Amniotic stem cell (primary cell): ENCODE results near the gene RHBDL1.

Source experiments
- DNase-seq: peaks from one replicate; lab custom pipeline; 2025; lab: John Stamatoyannopoulos, UW

RHBDL1 gene

DNA sequence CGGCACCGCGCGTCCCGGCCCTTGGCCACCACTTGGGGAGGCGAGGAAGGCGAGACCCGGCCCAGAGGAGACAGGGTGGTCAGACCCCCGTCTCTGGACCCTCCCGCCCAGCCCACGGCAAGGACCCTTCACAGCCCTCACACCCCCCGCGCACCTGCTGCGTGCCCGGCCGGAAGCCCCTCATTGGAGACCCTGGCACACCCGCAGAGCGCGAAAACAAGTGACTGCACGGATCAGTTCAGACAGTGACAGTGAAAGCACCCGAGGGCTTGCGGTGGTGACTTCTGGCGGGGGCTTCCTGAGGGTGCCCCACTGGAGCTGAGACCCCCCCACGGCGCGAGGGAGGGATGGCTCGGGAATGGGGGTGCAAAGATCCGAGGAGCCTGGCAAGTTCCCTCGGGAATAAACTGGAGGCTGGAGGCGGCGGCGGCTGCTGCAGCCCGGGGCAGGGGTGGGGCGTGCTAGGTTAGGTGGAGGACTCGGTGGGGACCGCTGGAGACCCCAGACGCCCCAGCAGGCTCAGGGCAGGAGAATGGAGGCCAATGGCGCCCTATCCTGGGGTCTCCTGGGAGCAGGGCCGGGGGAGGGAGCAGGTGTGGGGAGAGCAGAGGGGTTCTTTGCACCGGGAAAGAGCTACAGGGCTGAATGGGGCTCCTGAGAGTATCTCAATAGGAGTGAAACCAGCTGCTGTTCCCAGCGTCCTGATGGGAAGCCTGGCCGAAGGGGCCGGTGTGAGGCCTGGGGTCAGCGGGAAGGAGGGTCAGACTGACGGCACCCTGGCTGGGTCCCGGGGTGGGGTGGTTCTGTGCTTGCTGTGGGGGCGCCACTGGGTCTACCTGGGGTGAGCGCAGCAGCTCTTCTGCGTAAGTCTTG is 31.0 kb downstream of the RHBDL1 start:
- DNase-seq = no peak

GRCh38 chr16:707062-707538 is 31.6 kb downstream of the RHBDL1 start:
- DNase-seq = no peak

DNA sequence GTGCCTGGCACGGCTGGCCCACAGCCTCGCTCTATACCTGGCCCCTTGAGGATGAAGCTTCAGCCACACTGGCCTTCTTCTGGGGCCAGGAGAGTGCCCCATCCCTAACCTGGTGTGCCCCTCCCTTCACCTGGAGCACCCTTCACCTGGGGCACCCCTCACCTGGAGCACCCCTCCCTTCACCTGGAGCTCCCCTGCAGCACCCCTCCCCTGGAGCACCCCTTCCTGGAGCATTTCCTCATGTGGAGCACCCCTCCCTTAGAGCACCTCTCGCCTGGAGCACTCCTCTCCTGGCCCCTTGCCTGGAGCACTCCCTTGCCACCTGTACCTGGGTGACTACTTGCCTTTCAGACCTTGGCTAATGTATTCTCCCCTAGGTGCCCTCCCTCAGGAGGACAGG is 32.5 kb downstream of the RHBDL1 start:
- no peak for DNase-seq

DNA sequence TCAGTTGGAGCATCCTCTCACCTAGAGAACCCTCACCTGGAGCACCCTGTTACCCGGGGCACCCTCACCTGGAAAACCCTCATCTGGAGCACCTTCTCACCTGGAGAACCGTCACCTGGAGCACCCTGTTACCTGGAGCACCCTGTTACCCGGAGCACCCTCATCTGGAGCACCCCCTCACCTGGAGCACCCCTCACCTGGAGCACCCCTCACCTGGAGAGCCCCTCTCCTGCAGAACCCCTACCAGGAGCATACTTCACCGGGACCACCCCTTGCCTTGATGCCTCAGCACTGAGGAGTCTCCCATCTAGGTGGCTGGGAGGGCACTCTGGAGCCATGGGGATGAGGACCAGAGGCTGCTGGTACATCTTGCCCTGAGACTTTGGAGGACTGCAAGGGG is 33.5 kb downstream of the RHBDL1 start:
- no peak for DNase-seq

GRCh38 chr16:709566-710499 is 34.4 kb downstream of the RHBDL1 start:
- no peak for DNase-seq

GRCh38 chr16:710500-711075 is 35.1 kb downstream of the RHBDL1 start:
- DNase-seq = no peak

- no peak for DNase-seq
Measured at GRCh38 chr16:711084-711483, 35.6 kb downstream of the RHBDL1 start.

DNA sequence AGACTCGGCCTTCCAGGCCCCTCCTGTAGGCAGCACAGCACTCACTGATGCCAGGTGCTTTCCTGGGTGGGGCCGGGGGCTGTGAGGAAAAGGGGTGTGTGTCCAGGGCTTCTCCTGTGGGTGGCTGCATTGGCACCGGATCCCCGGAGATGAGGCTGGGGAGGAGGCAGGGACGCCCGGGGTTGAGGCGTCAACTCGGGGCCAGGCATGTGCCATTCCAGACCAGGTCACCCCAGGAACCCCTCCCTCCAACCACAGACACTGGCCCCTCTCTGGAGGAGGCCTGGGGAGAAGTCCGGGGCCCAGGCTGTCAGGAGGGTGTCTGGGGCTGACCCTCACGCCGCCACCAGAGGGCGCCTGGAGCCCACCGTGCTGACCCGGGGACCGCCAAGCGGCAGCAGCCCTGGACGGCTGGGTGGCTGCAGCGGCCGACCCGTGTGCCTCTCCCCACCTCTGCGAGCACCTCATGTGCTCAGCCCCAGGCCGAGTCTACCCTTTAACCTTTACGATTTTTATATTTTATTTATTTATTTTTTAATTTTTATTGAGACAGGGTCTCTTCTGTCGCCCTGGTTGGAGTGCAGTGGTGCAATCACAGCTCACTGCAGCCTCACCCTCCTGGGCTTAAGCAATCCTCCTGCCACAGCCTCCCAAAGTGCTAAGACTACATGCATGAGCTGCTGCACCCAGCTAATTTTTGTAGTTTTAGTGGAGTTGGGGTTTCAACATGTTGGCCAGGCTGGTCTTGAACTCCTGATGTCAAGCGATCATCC is 36.3 kb downstream of the RHBDL1 start:
- DNase-seq = no peak

DNA sequence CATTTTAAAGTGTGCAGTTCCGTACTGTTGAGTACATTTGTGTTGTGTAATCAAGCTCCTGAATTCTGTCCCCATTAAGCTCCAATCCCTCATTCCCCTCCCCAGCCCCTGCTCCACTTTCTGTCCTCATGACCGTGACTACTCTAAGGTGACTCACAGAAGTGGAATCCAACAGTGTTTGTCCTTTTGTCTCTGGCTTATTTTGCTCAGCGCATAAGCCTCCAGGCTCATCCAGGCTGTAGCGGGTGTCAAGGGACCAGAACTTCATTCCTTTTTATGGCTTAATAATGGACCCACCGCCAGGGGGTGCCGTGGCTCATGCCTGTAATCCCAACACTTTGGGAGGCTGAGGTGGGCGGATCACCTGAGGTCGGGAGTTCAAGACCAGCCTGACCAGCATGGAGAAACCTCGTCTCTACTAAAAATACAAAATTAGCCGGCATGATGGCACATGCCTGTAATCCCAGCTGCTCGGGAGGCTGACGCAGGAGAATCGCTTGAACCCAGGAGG is 37.3 kb downstream of the RHBDL1 start:
- peak; percentile 85 for DNase-seq

DNA sequence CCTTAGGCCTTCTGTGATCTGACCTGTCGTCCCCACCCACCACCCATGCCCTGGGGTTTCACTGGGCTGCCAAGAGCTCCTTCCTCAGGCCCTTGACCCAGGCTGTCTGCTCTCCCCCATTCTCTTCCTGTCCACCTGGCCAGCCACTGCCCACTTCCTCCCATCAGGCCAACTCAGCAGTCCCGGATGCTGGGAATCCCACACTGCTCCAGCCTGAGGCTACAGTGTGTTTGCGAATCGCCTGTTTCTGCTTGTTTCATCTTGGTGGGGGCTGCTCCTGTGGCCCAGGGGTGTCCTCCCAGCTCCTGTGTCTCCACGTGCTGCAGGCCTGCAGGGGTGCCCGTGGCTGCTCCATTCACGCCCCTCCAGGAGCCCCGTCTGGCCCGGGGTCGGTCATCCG is 38.6 kb downstream of the RHBDL1 start:
- DNase-seq = no peak

DNA sequence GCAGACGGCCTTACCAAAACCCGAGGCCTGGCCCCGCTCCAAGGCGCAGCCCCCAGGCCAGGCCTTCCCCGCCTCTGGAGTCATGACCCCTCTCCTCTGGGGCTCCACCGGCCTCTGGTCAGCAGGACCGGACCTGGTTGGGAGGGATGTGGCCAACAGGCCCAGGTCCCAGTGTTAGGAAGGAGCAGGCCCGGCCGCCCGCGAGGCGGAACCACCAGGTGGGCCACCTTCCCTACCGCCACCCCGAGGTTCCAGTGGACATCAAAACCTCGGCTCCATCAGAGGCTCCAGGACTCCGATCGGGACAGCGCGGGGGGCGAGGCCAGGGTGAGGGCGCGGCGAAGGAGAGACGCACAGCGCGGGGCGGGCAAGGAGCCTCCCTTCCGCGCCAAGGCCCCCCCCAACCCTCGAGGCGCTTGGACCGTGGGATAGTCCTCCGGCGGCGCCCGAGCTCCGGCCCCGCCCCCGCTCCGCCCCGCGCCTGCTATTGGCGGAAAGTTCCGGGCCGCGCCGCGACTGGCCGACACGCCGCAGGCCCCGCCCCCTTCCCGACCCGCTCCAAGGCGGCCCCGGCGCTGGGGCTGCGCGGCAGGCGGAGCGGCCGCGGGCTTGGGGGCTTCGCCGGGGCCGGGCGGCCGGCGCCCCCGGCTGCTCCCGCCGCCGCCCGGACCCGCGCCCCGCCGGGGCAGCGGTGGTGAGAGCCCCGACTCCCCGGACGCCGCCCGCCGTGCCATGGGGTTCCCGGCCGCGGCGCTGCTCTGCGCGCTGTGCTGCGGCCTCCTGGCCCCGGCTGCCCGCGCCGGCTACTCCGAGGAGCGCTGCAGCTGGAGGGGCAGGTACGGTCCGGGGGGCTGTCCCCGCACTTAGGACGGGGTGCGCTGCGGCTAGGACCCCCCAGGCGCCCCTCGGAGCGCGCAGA is 39.3 kb downstream of the RHBDL1 start, which contains the start of gene METRN:
METRN (plus strand) TSS at position 561 of the 919 bp plus-strand sequence; CDS start at position 733, 172 bp downstream.
- DNase-seq = peak; percentile 86

- DNase-seq = no peak
Measured at GRCh38 chr16:715477-716199, 40.2 kb downstream of the RHBDL1 start.

- no peak for DNase-seq
Measured at GRCh38 chr16:716200-716568, 40.7 kb downstream of the RHBDL1 start.

- DNase-seq = no peak
Measured at GRCh38 chr16:716768-717325, 41.4 kb downstream of the RHBDL1 start.

GRCh38 chr16:717450-718245 is 42.2 kb downstream of the RHBDL1 start:
- no peak for DNase-seq

DNA sequence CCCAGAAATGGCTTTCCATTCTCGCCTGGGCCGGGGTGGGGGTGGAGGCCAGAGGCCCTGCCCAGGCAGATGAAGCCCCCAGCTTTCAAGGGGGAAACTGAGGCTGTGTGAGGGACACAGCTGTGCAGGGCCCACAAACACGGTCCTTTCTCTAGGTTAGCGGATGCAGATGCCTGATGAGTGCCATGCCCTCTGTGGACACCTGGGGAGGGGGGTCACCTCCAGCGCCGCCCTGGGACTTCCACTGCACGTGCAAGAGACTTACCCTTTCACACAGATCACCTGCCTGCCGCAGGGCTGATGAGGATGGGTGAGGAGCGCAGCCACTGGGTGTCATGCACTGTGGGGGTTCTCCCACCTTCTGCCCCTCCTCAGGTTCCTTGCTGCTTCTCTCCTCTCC is 42.9 kb downstream of the RHBDL1 start:
- DNase-seq = no peak

GRCh38 chr16:718922-719321 is 43.5 kb downstream of the RHBDL1 start:
- DNase-seq = no peak

DNA sequence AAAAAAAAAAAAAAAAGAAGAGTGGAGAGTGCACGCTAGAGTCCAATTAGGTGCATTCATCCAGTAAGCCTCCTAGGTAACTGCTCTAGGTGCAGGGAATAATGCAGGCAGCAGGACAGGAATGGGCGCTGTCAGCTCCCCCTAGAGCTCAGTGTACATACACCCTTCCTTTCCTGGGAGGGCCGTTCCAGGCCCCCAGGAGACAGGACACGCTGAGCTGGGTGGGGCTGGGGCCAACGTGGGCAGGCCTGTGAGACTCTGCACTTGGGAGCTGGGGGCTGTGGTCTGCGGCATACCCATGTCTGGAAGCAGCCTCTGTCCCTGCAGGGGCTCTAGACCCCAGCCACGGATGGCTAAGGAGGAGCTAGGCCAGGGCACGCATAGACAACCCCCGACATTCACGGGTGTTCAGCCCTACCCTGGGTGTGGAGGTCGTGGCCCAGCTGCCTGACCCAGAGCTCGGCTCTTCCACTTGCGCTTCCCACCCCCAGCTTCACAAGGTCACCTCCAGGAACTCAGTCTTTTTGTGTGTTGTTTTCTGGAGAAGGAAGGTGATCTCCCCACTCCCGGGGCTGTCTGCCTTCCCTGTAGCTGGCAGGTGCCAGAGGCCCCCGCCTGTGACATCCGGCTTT is 44.5 kb downstream of the RHBDL1 start:
- no peak for DNase-seq
